GM12873 (cell line): ENCODE results near the gene CEACAM1.

ENCODE experiments used
- CTCF ChIP-seq: IDR thresholded peaks from 2 replicates; pipeline ENCODE4 v1.5.1; 2012; ENCODE audit warnings: low read depth, mild to moderate bottlenecking, moderate library complexity, low read length, control low read depth; ENCODE audit not compliant: insufficient read depth; ENCODE audit errors: missing control alignments

CEACAM1 gene

GRCh38 chr19:42554046-42554575 is 25.8 kb upstream of the CEACAM1 start:
- TF ChIP-seq CTCF: no peak

DNA sequence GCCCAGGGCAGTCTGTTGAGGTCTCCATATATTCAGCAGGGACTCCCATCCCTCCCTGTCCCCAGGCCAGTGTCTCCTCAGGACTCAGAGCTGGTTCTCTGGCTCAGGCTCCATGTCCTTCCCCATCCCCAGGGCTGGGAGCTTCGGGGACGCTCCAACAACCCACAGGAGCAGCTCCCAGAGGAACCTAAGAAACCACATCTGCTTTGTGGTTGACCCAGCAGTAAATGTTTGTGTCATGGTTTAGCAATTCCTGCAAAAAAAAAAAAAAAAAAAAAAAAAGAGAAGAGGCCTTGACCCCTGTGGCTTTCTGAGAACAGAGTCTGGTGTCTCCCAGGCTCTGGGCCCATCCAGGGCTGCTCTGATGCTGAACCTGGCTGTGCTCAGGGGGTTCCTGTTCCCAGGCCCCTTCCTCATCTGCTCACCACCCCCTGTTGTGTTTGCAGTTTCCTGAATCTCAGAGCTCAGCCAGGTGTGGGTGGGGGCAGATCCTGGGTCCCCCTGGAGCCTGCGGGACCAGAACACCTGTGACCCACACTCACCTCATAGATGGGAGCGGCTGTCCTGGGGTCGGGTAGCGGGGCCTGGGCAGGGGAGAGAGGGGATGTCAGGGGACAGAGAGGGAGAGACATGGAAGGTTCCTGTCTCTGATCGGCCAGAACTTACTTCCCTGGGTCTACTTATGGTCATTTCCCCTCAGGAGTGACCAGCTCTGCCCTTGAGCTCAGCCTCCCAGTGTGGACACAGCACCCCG is 25.2 kb upstream of the CEACAM1 start:
- no peak for TF ChIP-seq CTCF

DNA sequence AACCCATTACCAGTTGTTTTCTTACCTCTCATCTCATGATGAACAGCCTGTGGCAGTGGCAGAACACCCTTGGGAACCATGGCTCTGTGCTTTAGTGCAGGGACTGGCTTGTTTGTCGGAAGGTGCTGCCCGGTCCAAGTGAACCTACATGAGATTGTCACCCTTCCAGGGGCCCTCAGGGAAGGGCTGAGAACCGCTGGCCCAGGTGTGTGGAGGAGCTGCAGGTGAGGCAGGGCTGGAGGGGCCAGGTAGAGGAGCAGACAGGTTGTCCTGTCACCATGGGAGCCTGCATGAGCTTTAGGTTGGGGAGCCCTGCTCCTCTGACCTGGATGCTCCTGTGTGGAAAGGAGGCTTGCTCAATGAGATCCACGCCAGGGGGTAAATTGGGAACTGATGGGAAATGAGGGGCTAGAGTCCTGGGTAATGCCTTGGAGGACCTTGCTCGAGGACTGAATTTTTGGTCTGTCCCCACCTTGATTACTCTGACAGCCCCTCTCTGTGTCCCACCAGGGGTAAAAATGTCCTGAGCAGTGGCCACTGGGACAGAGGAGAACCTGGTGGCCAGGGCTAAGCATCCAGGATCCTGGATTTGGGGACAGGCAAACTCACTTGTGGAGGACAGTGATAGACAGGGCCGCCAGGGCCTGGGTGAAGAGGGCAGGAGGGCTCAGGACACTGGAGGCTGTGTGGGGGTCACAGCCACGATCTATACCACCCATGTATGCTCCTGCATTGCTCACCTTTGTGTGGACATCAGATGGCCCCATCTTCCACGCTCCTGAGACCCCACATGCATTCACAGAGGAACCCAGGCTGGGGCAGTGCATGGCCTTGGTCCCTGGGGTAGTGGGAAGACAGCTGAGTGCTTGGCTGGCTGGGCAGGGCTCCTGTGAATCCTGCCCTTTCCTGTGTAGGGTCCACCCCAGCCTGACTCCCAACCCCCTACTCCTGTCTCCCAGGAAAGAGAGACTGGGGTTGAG is 24.1 kb upstream of the CEACAM1 start:
- TF ChIP-seq CTCF: no peak

- TF ChIP-seq CTCF: no peak
Measured at GRCh38 chr19:42548552-42548951, 20.3 kb upstream of the CEACAM1 start.

GRCh38 chr19:42547929-42548328 is 19.6 kb upstream of the CEACAM1 start:
- TF ChIP-seq CTCF: no peak

DNA sequence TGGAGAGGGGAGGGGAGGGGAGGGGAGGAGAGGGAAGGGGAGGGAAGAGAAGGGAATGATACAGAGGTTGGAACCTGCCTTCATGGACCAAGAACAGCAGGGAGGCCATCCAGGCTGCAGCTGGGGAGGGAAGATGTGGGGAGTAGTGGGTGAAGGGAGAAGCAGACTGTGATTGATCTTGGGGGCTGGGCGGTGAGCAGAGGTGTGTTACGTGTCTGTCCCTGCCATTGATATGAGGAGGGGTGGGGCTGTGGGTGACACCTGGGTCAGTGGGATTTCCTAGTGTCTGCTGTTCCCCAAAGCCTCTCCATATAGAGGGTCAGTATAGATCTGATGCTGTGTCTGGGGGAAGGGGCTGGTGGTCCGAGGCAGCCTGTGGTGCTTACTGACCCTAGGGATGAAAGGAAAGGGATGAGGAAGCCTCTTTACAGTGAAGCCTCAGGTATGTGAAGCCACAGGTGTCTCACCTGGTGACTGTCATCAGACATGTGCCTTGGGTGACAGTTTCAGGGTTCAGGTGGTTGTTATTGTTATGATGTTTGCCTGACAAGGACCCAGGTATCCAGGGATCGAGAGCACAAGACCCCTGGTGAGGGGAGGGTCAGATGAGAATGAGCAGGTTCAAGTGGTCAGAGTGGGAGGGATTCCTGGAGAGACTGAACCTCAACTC is 18.7 kb upstream of the CEACAM1 start:
- no peak for TF ChIP-seq CTCF
